AG20443 (cell line): ENCODE data around the gene SCAF8.
"Not testable (repeated sequence)": the region's sequence is repeated elsewhere in the genome, so short reads cannot be mapped to it uniquely, and the experiment has no call there.

ENCODE experiments used
- DNase-seq: peaks from one replicate; pipeline ENCODE4 v3.0.0; 2012; ENCODE audit warnings: low spot score, mixed read lengths

SCAF8 gene

DNA sequence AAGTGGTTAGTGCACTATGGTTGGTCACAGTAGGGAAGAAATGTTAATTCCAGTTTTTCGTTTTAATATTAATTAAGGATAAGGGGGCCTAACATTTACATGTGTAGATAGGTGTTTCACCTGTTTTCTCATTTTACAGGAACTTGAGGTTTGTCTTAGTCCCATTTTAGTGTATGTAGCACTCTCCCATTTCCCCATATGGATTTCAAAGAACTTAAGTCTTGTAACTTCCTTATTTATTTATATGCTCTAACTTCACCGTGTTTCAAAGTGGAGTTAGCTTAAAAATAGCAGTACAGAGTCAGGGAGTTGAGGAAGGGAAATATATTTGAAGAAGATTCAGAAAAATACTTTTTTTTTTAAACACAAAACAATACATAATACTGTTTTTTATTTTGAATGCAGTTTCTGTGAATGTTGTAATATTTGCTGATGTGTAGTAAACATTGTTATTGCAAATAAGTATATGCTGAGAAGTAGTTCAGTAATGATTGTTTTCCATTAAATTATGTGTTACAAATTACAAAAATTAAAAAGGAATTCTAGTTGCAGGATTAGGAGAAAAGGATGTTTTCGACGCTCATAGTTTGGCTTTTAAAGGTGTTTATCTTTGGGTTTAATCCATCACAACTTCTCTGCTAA is 3.5 kb downstream of the SCAF8 start:
- DNase-seq, result no peak

DNA sequence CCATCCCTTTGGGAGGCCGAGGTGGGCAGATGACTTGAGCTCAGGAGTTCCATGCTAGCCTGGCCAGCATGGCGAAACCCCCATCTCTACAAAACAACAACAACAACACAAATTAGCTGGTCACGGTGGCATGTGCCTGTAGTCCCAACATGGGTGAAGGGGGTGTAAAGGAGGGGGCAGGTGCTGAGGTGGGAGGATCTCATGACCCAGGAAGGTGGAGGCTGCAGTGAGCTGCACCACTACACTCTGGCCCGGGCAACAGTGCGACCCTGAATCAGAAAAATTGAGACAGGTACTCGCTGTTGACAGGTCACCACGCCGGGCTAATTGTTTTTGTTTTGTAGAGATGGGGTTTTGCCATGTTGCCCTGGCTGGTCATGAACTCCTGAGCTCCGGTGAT is 4.2 kb downstream of the SCAF8 start:
- DNase-seq, result no peak

DNA sequence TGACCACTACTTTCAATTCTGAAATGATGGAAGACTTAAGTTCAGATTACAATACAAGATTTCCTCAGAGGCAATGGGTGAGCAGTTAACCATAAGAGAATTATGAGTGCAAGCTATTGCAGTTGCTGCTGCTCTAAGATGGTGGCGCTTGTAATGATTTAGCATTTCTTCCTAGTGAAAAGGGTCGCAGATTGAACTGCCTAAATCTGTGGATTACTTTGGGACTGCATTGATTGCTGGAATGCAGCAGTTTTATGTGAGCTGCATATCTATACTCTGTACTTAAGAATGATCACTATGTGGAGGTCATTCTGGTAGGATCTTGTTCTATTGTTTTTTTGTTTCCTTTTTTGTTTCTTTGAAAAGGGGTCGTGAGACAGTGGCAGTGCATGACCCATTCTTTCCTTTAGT is 5.3 kb downstream of the SCAF8 start:
- DNase-seq, result no peak

DNA sequence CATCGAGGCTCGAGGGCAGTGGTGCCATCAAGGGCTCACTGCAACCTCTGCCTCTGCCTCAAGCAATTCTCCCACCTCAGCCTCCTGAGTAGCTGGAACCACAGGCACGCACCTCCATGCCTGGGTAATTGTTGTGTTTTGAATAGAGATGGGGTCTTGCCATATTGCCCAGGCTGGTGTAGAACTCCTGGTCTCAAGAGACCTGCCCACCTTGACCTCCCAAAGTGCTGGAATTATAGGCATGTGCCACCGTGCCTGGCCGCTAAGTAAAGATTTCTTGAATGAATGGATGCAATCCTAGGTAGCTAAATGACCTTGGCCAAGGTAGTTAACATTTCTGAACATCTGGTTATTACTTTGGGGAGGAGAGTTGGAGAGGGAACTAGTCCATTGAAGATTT is 7.4 kb downstream of the SCAF8 start:
- DNase-seq, result no peak

DNA sequence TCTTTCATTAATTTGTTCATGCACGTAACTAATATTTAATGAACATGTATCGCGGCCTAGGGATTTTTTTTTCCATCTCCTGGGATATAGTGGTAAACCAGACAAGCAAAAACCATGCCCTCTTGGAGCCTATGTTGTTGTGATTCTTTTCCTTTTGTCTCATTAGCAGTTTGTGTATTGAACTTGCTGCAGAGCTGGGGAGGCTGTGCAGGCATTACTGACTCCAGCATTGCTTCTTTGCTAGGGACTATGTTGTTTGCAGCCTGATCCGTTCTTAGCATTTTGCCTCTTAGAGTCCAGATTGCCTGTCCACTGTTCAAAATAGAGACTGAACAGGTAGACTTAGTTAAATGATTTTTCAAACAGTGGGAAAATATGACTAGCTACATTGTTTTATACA is 9.7 kb downstream of the SCAF8 start:
- DNase-seq, result no peak

DNA sequence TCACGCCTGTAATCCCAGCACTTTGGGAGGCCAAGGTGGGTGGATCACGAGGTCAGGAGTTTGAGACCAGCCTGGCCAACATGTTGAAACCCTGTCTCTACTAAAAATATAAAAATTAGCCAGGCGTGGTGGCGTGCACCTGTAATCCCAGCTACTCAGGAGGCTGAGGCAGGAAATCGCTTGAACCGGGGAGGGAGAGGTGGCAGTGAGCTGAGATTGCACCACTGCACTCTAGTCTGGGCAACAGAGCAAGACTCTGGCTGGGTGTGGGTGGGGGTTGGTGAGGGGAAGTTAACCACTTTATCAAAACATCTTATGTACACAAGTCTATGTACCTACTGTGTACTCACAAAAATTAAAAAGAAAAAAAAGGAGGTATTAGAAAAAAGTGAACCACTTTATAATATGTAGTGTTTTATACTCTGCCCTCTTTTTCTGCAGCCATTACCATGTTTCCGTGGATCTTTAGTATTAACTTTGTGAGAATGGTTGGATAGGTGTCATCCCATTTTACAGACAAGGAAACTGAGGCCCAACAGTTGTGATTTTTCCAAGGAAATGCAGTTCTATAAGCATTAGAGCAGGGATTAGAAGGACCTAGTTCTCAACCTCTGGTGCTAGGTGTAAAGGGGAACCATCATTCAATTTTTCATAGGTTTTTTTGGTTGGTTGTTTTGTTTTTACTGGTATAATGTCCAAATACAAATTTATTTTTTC is 11.0 kb downstream of the SCAF8 start:
- DNase-seq, result not testable (repeated sequence)

DNA sequence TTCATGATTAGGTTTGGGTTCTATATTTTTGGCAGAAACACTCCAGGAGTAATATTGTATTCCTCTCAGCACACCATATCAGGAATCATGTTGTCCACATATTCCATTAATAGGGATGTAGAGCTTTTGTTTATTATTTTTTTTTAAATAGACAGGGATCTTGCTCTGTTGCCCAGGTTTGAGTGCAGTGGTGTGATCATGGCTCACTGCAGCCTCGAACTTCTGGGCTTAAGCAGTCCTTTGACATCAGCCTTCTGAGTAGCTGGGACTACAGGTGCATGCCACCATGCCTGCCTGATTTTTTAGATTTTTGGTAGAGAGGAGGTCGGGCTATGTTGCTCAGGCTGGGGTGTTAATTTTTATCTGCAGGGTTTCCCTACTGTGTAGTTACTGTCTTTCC is 12.0 kb downstream of the SCAF8 start:
- DNase-seq, result no peak

DNA sequence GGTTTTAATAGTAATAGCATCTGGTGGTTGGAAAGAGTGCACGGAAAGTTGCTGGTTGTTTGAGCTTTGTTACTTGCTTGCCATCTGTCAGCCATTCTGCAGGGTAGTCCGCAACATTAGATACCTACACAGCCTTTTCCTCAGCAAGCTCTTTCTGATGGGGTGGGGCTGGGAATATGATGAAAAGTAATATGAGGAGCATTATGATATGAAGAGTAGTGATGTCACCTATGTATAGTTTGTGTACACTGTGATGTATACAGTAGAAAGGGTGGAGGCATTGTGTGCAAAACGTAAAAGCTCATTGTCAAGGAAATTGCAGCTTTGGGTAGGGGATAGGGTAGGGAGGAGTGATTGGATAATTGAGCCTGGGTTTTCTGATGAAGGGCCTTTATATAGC is 16.1 kb downstream of the SCAF8 start:
- no peak for DNase-seq

DNA sequence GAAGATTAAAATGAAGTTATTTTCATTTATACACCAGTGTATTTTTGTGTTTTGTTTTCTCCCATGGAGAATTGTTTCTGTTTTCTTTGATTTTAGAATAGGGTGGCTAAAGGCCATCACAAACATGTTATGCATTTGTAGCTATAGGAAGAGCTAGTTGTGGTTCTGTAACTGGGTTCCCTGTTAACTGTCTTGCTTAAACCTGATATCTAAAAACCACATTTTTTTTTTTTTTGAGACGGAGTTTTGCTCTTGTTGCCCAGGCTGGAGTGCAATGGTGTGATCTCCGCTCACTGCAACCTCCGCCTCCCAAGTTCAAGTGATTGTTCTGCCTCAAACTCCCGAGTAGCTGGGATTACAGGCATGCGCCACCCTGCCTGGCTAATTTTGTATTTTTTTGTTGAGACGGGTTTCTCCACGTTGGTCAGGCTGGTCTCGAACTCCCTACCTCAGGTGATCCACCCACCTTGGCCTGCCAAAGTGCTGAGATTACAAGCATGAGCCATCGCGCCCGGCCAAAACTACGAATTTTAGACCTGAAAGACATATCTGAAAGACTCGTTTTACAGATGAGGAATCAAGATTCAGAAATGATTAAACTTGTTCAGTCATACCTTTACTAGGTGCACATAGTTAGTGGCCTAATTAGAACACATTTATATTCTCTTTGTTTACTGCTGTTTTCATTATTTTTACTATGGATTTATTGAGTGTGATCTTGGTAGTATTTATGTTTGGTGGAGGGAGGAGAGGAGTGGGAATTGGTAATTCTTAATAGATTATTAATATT is 18.0 kb downstream of the SCAF8 start:
- DNase-seq, result no peak

DNA sequence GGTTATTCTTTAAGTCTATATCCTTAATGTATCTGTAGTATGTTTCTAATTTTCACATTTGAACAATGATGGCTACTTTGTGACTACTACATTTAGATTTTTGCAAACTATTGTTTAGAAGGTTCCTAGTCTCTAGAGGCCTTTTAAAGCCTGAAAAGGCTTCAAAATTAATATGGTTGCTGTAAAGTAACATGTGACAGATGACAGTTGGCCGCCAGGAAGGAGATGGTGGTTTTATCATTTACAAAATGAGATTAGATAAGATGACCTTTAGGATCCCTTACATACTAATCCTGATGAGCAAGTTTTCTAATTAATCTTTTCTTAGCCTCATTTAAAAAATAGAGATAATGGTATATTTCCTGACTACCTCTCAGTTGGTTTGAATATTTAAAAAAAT is 18.8 kb downstream of the SCAF8 start:
- no peak for DNase-seq

DNA sequence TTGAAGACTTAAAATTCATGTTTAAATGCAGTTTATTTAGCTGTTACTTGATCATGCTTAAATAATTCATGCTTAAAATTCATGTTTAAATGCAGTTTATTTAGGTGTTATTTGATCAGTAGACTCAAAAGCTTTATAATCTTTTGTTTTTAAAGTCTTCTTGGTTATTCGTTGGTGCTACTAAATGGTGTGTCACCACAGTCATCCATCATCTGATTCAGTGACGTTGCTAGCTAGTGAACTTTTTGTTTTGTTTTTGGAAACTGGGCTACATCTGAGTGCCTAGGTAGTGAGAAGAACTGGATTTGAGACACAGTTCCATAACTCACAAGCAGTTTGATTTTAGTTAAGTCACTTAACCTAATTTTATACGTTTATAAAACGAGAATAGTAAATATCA is 20.9 kb downstream of the SCAF8 start:
- peak; percentile 30 for DNase-seq

DNA sequence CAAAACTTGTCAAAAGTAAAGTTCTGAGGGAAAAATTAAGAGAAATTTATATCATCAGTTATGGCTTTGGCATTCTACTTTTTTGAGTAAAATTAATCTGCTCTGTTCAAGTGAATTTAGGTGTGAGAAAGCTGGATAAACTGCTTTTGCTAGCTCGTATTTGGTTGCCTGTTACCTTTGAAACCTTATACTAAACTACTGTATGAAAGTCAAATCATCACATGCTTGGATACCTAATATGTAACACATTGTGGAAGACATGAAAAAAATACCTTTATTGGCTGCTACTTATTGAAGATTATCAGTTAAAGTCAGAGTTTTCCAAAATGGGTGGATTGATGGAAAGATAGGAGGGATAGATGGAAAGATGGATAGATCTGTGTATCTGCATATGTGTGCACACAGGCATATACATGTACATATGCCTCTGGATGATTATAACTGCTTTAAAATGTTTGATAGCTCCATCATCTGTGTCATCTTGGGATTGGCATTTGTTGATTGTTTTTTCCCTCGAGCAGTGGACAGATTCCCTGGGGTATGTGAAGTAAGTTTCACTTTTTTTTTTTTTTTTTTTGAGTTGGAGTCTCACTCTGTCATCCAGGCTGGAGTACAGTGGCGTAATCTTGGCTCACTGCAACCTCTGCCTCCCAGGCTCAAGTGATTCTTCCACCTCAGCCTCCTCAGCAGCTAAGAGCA is 24.3 kb downstream of the SCAF8 start:
- no peak for DNase-seq

DNA sequence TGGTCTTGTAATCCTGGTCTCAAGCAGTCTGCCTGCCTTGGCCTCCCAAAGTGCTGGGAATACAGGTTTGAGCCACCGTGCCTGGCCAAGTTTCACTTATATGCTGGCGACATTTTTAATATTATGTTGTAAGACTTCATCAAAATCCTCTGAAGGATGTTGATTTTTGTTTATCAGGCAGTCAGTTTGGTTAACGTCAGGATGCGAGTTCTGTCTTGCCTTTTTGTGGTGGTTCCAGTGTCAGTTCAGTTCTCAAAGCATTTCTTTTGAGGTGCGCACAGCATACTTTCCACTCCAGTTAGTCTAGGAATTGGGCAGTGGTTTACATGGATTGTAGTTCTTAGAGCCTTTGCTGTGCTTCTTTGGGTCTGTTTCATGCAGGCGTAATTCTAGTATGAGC is 24.9 kb downstream of the SCAF8 start:
- DNase-seq, result no peak

DNA sequence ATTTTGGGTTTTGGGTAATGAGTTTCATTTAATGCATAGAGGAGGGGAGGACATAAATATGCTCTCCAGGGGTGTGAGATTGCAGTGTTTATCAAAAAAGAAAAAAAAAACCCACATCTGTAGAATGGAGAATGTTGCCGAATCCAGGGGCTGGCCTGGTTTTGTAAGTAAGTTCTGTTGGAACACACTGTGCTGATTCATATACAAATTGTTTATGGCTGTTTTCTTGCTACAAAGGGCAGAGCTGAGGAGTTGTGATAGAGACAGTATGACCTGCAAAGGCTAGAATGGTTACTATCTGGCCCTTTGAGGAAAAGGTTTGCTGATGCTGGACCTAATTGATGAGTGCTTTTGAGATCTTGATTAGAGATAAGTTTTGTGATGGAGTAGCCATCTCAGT is 30.4 kb downstream of the SCAF8 start:
- DNase-seq, result no peak

DNA sequence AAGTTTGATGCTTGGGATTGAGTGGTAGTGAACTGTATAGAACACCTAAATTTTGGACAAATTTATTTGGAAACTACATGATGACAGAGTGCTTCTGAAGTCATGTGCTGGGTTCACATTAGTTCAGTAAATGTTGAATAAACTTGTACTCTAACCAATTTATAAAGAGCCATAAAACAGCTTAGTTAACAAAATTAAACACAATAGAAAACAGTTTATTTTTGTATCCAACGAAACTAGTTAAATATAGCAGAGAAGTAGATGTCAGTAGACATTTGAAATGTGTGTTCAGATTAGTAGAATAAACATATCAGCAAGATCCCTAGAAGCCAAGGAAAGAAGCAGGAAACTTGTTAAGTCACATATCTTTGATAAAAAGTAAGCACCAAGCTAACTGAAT is 32.1 kb downstream of the SCAF8 start:
- no peak for DNase-seq

DNA sequence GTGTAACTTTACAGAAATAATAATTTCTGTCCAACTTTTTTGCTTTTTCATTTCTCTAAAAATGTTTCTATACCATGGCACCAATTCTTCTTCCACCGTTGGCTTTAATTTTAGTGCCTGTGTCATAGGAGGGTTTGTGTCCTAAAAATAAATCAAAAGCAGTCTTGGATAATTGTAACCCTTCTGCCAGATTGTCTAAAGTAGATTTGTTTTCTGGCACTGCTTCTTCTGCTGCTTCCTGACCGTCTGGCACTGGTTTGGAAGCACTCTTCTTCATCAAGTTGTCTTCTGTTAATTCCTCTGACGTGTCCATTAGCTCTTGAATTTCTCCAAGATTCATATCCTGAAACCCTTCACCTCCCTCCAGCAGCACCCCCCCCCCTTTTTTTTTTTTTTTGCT is 33.1 kb downstream of the SCAF8 start:
- no peak for DNase-seq

DNA sequence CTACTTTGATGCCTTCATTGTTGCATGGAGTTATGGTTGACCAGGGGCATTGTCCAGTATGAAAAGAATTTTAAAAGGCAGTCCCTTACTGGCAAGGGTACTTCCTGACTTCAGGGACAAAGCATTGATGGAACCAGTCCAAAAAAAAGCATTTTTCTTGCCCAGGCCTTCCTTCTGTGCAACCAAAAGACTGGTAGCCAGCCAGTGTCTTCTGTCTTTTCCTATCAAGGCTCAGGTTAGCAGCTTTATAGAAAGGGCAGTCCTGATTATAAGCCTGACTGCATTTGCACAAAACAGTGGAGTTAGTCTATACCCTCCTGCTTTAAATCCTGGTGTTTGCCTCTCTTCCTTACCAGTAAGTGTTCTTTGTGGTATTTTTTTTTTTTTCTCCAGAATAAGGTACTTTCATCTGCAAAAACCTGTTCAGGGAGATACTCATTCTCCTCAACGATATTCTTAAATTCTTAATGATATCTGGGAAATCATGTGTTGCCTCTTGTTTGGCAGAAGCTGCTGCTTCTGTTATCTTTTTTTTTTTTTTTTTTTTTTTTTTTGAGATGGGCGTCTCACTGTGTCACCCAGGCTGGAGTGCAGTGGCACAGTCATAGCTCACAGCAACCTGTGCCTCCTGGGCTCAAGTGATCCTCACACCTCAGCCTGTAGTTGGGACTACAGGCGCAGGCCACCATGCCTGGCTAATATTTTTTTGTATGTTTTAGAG is 33.9 kb downstream of the SCAF8 start:
- peak; percentile 14 for DNase-seq

DNA sequence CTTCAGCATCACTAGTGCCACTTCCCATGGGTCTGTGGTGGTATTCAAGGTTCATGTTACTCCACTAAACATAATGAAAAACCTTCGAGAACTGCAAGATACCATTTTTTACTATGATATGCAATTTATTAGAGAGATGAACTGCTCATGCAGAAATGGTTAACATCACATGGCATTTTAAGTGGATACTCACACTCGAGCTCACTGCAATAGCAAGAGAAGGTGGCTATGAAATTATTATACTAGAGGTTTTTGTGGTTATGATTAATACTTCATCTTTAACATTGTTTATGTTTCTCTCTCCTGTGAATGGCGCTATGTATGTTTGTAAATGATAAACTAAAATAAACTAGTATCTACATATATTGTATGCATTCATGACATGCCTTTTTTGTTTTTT is 35.1 kb downstream of the SCAF8 start:
- DNase-seq, result no peak

DNA sequence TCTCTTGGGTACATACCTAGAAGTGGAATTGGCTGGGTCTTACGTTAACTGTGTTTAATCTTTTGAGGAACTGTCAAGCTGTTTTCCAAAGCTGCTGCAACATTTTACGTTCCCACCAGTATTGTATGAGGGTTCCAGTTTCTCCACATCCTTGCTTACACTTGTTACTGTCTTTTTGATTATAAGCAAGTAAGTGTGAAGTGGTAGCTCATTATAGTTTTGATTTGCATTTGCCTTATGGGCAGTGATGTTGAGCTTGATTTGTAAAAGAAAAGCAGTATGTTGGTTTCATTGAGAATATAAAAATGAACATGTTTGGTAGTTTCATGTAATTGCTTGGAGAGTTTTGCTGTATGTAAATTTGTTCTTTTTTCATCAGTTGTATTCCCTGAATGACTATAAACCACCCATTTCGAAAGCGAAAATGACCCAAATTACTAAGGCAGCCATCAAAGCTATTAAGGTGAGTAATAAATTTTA is 40.4 kb downstream of the SCAF8 start:
- DNase-seq, result no peak

DNA sequence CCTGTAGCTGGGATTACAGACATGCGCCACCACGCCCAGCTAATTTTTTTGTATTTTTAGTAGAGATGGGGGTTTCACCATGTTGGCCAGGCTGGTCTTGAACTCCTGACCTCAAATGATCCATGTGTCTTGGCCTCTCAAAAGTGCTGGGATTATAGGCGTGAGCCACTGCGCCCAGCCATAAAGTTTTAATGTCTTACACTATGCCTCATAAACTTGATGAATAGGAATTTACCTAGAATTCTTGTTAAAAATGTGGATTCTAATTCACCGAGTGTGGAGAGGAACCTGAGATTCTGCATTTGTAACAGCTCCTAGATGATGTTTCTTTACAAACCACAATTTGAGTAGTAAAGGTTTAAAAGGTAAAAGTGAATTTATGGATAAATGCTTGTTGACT is 45.9 kb downstream of the SCAF8 start:
- not testable (repeated sequence) for DNase-seq

DNA sequence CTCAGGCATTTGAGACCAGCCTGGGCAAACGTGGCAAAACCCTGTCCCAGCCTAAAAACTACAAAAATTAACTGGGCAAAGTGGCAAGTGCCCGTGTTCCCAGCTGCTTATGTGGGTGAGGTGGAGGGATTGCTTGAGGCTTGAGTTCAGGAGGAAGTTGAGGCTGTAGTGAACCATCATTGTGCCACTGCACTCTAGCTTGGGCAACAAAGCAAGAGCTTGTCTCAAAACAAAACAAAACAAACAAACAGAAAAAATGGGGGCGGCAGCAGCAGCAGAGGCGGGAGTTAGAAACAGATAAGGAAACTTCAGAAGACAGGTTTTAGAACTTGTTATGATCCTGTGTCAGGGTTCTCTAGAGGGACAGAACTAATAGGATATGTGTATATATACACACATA is 49.0 kb downstream of the SCAF8 start:
- no peak for DNase-seq

DNA sequence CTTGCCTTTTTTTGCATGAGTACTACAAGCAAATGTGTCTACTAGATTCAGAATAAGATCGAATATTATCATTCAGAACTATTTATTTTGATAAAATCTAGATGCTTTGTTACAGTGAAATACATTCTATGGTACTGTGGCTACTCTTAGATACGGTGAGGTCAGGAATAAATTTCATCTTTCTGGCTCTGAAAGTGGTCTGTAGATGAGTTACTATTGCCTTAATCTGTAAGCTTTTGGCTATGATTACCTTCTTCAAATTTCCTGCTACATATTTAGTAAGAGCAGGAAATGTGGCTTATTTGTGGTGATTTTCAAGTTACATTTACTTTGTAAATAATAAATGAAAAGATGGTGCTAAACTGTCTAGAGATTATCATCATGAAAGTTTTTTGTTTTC is 50.0 kb downstream of the SCAF8 start:
- DNase-seq, result no peak
